Lower lobe of right lung (tissue), 2 donors: Measurements from ENCODE around the gene PKNOX2. TPM values are rescaled to one million over a fixed set of nuclear protein-coding genes. Genes with fewer than 3 reads are reported as not detected.

ENCODE experiments used
- ATAC-seq, 2 donors: fragments of 200-7000 bp; cut with Tn5 transposase; one replicate each; pipeline ENCODE4 v1.9.1; 2020 to 2022; ENCODE audit warnings: mild to moderate bottlenecking in 2 of 2, moderate library complexity in 2 of 2
- DNase-seq: peaks from one replicate; pipeline ENCODE4 v3.0.0-alpha.2; 2020
- H3K27ac ChIP-seq: fragments of 200-600 bp; one replicate; pipeline ENCODE4 v1.8.0; 2022
- H3K27me3 ChIP-seq: fragments of 200-600 bp; one replicate; pipeline ENCODE4 v1.8.0; 2022; ENCODE audit warnings: low read depth
- H3K36me3 ChIP-seq: fragments of 200-600 bp; one replicate; pipeline ENCODE4 v1.8.0; 2022; ENCODE audit warnings: mild to moderate bottlenecking
- H3K4me1 ChIP-seq: fragments of 200-600 bp; one replicate; pipeline ENCODE4 v1.8.0; 2022
- H3K4me3 ChIP-seq: fragments of 200-600 bp; one replicate; pipeline ENCODE4 v1.8.0; 2022; ENCODE audit warnings: mild to moderate bottlenecking
- H3K9me3 ChIP-seq: fragments of 200-600 bp; one replicate; pipeline ENCODE4 v1.8.0; 2022
- CTCF ChIP-seq: fragments of 200-600 bp; IDR thresholded peaks from one replicate; pipeline ENCODE4 v1.8.0; 2022; ENCODE audit warnings: antibody characterized with exemption, mild to moderate bottlenecking
- intact Hi-C: fragments of 100-400 bp; cut with DNase I; formaldehyde crosslinking; loops from one replicate; pipeline ENCODE4 v1.11.0; 2022
- total RNA-seq: library from RNA; stranded (reverse); fragmentation: NEBNext Ultra II Directional; extraction: Animal tissue kit (Norgen Biotek cat#: 25700); gene quantifications from one replicate; pipeline ENCODE4 v1.2.1, GENCODE V29; 2021
- donor health status: DM: no; HTN: yes; CAD: no; lungs with severe emphysema.

The PKNOX2 gene
- total RNA-seq, 1 donor from 2014 or later: 14.4 TPM

GRCh38 chr11:125280646-125281045, 116.1 kb downstream of the PKNOX2 start:
- DNase-seq (no peak), ATAC-seq (no peak)
- Histone ChIP-seq H3K4me1 (peaks cover 6% of the 10 kb centered on the region), H3K9me3 (no peaks in the 10 kb centered on the region), H3K27ac (no peak overlapping the region), H3K4me3 (no peak overlapping the region), H3K27me3 (no peaks in the 10 kb centered on the region), H3K36me3 (no peaks in the 10 kb centered on the region)
- TF ChIP-seq CTCF: no peak
- intact Hi-C loops: no loop called here

GRCh38 chr11:125281831-125282595, 117.5 kb downstream of the PKNOX2 start:
- no peak for TF ChIP-seq CTCF
- no peak for ATAC-seq
- Histone ChIP-seq H3K27me3 (no peaks in the 10 kb centered on the region), H3K36me3 (no peaks in the 10 kb centered on the region), H3K4me3 (no peak overlapping the region), H3K27ac (no peak overlapping the region), H3K4me1 (peaks cover 6% of the 10 kb centered on the region), H3K9me3 (no peaks in the 10 kb centered on the region)
- intact Hi-C loops: no loop called here
- DNase-seq: no peak

GRCh38 chr11:125282596-125282914, 118.0 kb downstream of the PKNOX2 start:
- H3K4me1 ChIP-seq: peaks cover 6% of the 10 kb centered on the region
- no peaks in the 10 kb centered on the region for H3K9me3 ChIP-seq
- intact Hi-C loops: no loop called here
- H3K4me3 ChIP-seq: no peak overlapping the region
- H3K36me3 ChIP-seq: no peaks in the 10 kb centered on the region
- no peak overlapping the region for H3K27ac ChIP-seq
- no peak for TF ChIP-seq CTCF
- DNase-seq: no peak
- H3K27me3 ChIP-seq: no peaks in the 10 kb centered on the region
- no peak for ATAC-seq

GRCh38 chr11:125284245-125284850, 119.8 kb downstream of the PKNOX2 start:
- intact Hi-C loops: no loop called here
- Histone ChIP-seq H3K27ac (no peak overlapping the region), H3K27me3 (no peaks in the 10 kb centered on the region)

GRCh38 chr11:125285844-125286243, 121.3 kb downstream of the PKNOX2 start:
- Histone ChIP-seq H3K27ac (no peak overlapping the region), H3K4me3 (no peak overlapping the region), H3K36me3 (no peaks in the 10 kb centered on the region), H3K9me3 (no peaks in the 10 kb centered on the region), H3K4me1 (peaks cover 6% of the 10 kb centered on the region), H3K27me3 (no peaks in the 10 kb centered on the region)
- intact Hi-C loops: no loop called here
- no peak for DNase-seq
- no peak for TF ChIP-seq CTCF
- ATAC-seq: no peak

More at GRCh38 chr11:125284245-125284850, 119.8 kb downstream of the PKNOX2 start:
- DNase-seq (no peak), ATAC-seq (no peak)
- no peaks in the 10 kb centered on the region for H3K9me3 ChIP-seq
- peaks cover 6% of the 10 kb centered on the region for H3K4me1 ChIP-seq
- no peak overlapping the region for H3K4me3 ChIP-seq
- no peak for TF ChIP-seq CTCF
- no peaks in the 10 kb centered on the region for H3K36me3 ChIP-seq
